ENCODE data around the gene SPINK5.

DNA sequence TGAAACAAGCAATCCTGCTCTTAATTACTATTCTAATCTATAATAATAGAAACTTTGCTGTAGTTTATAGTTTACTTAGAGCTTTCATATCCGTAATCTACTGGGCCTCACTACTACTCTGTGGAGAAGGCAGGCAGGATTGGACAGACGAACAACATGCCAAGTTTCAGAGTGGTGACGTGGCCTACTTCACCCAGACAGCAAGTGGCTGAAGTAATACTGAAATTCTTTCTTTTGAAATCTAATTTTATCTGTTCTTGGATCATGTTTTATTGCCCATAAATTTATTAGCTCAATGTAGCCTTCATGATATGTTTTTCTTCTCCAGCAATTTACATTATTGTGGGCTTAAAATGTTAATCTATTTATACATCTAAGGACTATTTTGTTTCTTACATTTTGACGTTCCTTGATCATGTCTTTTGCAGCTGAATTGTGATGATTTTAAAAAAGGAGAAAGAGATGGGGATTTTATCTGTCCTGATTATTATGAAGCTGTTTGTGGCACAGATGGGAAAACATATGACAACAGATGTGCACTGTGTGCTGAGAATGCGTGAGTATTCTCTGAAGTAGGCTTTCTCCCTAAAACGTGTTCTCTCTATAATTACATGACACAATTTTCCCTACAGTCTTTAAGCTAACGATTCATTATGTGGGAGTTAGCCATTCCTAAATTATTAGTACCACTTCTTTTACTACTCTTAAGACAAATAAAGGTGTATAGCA lies 22.4 kb downstream of the SPINK5 start:
- TF ChIP-seq, protein P1, sequence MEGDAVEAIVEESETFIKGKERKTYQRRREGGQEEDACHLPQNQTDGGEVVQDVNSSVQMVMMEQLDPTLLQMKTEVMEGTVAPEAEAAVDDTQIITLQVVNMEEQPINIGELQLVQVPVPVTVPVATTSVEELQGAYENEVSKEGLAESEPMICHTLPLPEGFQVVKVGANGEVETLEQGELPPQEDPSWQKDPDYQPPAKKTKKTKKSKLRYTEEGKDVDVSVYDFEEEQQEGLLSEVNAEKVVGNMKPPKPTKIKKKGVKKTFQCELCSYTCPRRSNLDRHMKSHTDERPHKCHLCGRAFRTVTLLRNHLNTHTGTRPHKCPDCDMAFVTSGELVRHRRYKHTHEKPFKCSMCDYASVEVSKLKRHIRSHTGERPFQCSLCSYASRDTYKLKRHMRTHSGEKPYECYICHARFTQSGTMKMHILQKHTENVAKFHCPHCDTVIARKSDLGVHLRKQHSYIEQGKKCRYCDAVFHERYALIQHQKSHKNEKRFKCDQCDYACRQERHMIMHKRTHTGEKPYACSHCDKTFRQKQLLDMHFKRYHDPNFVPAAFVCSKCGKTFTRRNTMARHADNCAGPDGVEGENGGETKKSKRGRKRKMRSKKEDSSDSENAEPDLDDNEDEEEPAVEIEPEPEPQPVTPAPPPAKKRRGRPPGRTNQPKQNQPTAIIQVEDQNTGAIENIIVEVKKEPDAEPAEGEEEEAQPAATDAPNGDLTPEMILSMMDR (IDR thresholded peaks at IDR 0.05; ENCODE audit: poor library complexity, severe bottlenecking) = no peak
- TF ChIP-seq EZH2 (IDR thresholded peaks at IDR 0.05; ENCODE audit: borderline replicate concordance, insufficient read depth, low read length, poor library complexity, severe bottlenecking) (no peak), SMC3 (conservative IDR thresholded peaks at IDR 0.05; ENCODE audit: poor library complexity) (no peak)
- TF ChIP-seq, protein P2, sequence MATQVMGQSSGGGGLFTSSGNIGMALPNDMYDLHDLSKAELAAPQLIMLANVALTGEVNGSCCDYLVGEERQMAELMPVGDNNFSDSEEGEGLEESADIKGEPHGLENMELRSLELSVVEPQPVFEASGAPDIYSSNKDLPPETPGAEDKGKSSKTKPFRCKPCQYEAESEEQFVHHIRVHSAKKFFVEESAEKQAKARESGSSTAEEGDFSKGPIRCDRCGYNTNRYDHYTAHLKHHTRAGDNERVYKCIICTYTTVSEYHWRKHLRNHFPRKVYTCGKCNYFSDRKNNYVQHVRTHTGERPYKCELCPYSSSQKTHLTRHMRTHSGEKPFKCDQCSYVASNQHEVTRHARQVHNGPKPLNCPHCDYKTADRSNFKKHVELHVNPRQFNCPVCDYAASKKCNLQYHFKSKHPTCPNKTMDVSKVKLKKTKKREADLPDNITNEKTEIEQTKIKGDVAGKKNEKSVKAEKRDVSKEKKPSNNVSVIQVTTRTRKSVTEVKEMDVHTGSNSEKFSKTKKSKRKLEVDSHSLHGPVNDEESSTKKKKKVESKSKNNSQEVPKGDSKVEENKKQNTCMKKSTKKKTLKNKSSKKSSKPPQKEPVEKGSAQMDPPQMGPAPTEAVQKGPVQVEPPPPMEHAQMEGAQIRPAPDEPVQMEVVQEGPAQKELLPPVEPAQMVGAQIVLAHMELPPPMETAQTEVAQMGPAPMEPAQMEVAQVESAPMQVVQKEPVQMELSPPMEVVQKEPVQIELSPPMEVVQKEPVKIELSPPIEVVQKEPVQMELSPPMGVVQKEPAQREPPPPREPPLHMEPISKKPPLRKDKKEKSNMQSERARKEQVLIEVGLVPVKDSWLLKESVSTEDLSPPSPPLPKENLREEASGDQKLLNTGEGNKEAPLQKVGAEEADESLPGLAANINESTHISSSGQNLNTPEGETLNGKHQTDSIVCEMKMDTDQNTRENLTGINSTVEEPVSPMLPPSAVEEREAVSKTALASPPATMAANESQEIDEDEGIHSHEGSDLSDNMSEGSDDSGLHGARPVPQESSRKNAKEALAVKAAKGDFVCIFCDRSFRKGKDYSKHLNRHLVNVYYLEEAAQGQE (IDR thresholded peaks at IDR 0.05; ENCODE audit: borderline replicate concordance) = no peak

All from neural cell (in vitro differentiated cells).